ENCODE measurements around the gene ZBTB32. TPM values are rescaled to one million over a fixed set of nuclear protein-coding genes. Genes with fewer than 3 reads are reported as not detected.
"Not testable (repeated sequence)": the region's sequence is repeated elsewhere in the genome, so short reads cannot be mapped to it uniquely, and the experiment has no call there.

The ZBTB32 gene
- total RNA-seq, 1 donor from 2014 or later: 140 TPM

- intact Hi-C loops (cut with micrococcal nuclease): loop anchor here (1.0 kb wide), 1 partner anchor 44 kb away; no protein-coding TSS in a partner anchor
- peaks cover 32% of the 10 kb centered on the region for H3K27me3 Mint-ChIP-seq
- peak overlapping the region; percentile 48 for H3K27ac Mint-ChIP-seq
These were observed 31.1 kb upstream of the ZBTB32 start for GRCh38 chr19:35673121-35673804.

GRCh38 chr19:35675589-35676140 is 28.7 kb upstream of the ZBTB32 start:
- Mint-ChIP-seq H3K27ac (no peak overlapping the region), H3K4me1 (peaks cover 10% of the 10 kb centered on the region), H3K27me3 (peaks cover 24% of the 10 kb centered on the region), H3K9me3 (no peaks in the 10 kb centered on the region), H3K4me3 (no peak overlapping the region), H3K36me3 (ENCODE audit: low read depth) (no peaks in the 10 kb centered on the region)
- intact Hi-C loops (cut with micrococcal nuclease): no loop called here
- DNase-seq: no peak

More at GRCh38 chr19:35673121-35673804, 31.1 kb upstream of the ZBTB32 start:
- Mint-ChIP-seq H3K4me1 (peaks cover 10% of the 10 kb centered on the region), H3K36me3 (ENCODE audit: low read depth) (no peaks in the 10 kb centered on the region), H3K9me3 (no peaks in the 10 kb centered on the region), H3K4me3 (peak overlapping the region; percentile 83)
- peak; percentile 85 for DNase-seq

GRCh38 chr19:35689836-35690235 is 14.5 kb upstream of the ZBTB32 start:
- Mint-ChIP-seq H3K27ac (no peak overlapping the region), H3K27me3 (no peaks in the 10 kb centered on the region), H3K36me3 (ENCODE audit: low read depth) (no peaks in the 10 kb centered on the region), H3K4me1 (peaks cover 7% of the 10 kb centered on the region), H3K9me3 (no peaks in the 10 kb centered on the region), H3K4me3 (no peak overlapping the region)
- no peak for DNase-seq
- intact Hi-C loops (cut with micrococcal nuclease): loop anchor here (5.0 kb wide), 3 partner anchors 67 to 242 kb away; partner anchors contain the start of genes HSPB6 and PROSER3

GRCh38 chr19:35691106-35691505 is 13.3 kb upstream of the ZBTB32 start:
- not testable (repeated sequence) for H3K4me3 Mint-ChIP-seq; H3K36me3 Mint-ChIP-seq (ENCODE audit: low read depth); H3K27ac Mint-ChIP-seq; DNase-seq; H3K27me3 Mint-ChIP-seq; H3K4me1 Mint-ChIP-seq; H3K9me3 Mint-ChIP-seq
- intact Hi-C loops (cut with micrococcal nuclease): loop anchor here (5.0 kb wide), 3 partner anchors 66 to 241 kb away; partner anchors contain the start of genes HSPB6 and PROSER3

- H3K4me1 Mint-ChIP-seq: peaks cover 13% of the 10 kb centered on the region
- H3K27ac Mint-ChIP-seq: peak overlapping the region; percentile 56
- DNase-seq: no peak
- H3K4me3 Mint-ChIP-seq: no peak overlapping the region
- intact Hi-C loops (cut with micrococcal nuclease): loop anchor here (2.0 to 5.0 kb wide), 4 partner anchors 49 to 240 kb away; partner anchors contain the start of genes HSPB6 and PROSER3
- no peaks in the 10 kb centered on the region for H3K9me3 Mint-ChIP-seq
- H3K27me3 Mint-ChIP-seq: no peaks in the 10 kb centered on the region
- no peaks in the 10 kb centered on the region for H3K36me3 Mint-ChIP-seq (ENCODE audit: low read depth)
These were observed 12.3 kb upstream of the ZBTB32 start for GRCh38 chr19:35692010-35692409.

- H3K36me3 Mint-ChIP-seq (ENCODE audit: low read depth): no peaks in the 10 kb centered on the region
- H3K4me1 Mint-ChIP-seq: peaks cover 14% of the 10 kb centered on the region
- no peaks in the 10 kb centered on the region for H3K27me3 Mint-ChIP-seq
- intact Hi-C loops (cut with micrococcal nuclease): loop anchor here (1.0 to 5.0 kb wide), 6 partner anchors 24 to 239 kb away; partner anchors contain the start of genes HSPB6 and PROSER3
- no peak for DNase-seq
- no peak overlapping the region for H3K27ac Mint-ChIP-seq
- no peaks in the 10 kb centered on the region for H3K9me3 Mint-ChIP-seq
- H3K4me3 Mint-ChIP-seq: no peak overlapping the region
These were observed 10.9 kb upstream of the ZBTB32 start for GRCh38 chr19:35693422-35693821.

GRCh38 chr19:35693835-35694599 is 10.3 kb upstream of the ZBTB32 start:
- H3K27me3 Mint-ChIP-seq: no peaks in the 10 kb centered on the region

GRCh38 chr19:35695895-35696422 is 8.4 kb upstream of the ZBTB32 start:
- no peak overlapping the region for H3K4me3 Mint-ChIP-seq
- no peak overlapping the region for H3K27ac Mint-ChIP-seq
- intact Hi-C loops (cut with micrococcal nuclease): no loop called here
- H3K36me3 Mint-ChIP-seq (ENCODE audit: low read depth): no peaks in the 10 kb centered on the region
- no peaks in the 10 kb centered on the region for H3K27me3 Mint-ChIP-seq
- H3K9me3 Mint-ChIP-seq: no peaks in the 10 kb centered on the region
- H3K4me1 Mint-ChIP-seq: peaks cover 16% of the 10 kb centered on the region
- DNase-seq: no peak

More at GRCh38 chr19:35693835-35694599, 10.3 kb upstream of the ZBTB32 start:
- peak; percentile 97 for DNase-seq
- H3K4me1 Mint-ChIP-seq: peaks cover 14% of the 10 kb centered on the region
- no peaks in the 10 kb centered on the region for H3K36me3 Mint-ChIP-seq (ENCODE audit: low read depth)
- H3K4me3 Mint-ChIP-seq: no peak overlapping the region
- peak overlapping the region; percentile 35 for H3K27ac Mint-ChIP-seq
- no peaks in the 10 kb centered on the region for H3K9me3 Mint-ChIP-seq
- intact Hi-C loops (cut with micrococcal nuclease): loop anchor here (1.0 to 5.0 kb wide), 6 partner anchors 23 to 238 kb away; partner anchors contain the start of genes HSPB6 and PROSER3

GRCh38 chr19:35696835-35697234 is 7.5 kb upstream of the ZBTB32 start:
- Mint-ChIP-seq H3K27me3 (no peaks in the 10 kb centered on the region), H3K9me3 (no peaks in the 10 kb centered on the region), H3K4me1 (peaks cover 16% of the 10 kb centered on the region), H3K27ac (peak overlapping the region; percentile 48), H3K36me3 (ENCODE audit: low read depth) (no peaks in the 10 kb centered on the region), H3K4me3 (no peak overlapping the region)
- intact Hi-C loops (cut with micrococcal nuclease): no loop called here
- peak; percentile 69 for DNase-seq

- Mint-ChIP-seq H3K27ac (peak overlapping the region; percentile 92), H3K27me3 (no peaks in the 10 kb centered on the region), H3K36me3 (ENCODE audit: low read depth) (peaks cover 2% of the 10 kb centered on the region), H3K9me3 (no peaks in the 10 kb centered on the region), H3K4me3 (peak overlapping the region; percentile 89), H3K4me1 (peaks cover 7% of the 10 kb centered on the region)
- DNase-seq: peak; percentile 98
- intact Hi-C loops (cut with micrococcal nuclease): loop anchor here (1.0 kb wide), 2 partner anchors 9 to 15 kb away; no protein-coding TSS in a partner anchor
These were observed 1.9 kb upstream of the ZBTB32 start for GRCh38 chr19:35702223-35703012.

- no peaks in the 10 kb centered on the region for H3K27me3 Mint-ChIP-seq
These were observed 1.0 kb upstream of the ZBTB32 start for GRCh38 chr19:35703343-35703742.

GRCh38 chr19:35708391-35708790 is 4.0 kb downstream of the ZBTB32 start:
- DNase-seq: no peak
- H3K4me1 Mint-ChIP-seq: peaks cover 25% of the 10 kb centered on the region
- H3K27me3 Mint-ChIP-seq: no peaks in the 10 kb centered on the region
- H3K27ac Mint-ChIP-seq: no peak overlapping the region
- H3K4me3 Mint-ChIP-seq: no peak overlapping the region
- intact Hi-C loops (cut with micrococcal nuclease): no loop called here
- peaks cover 2% of the 10 kb centered on the region for H3K36me3 Mint-ChIP-seq (ENCODE audit: low read depth)
- no peaks in the 10 kb centered on the region for H3K9me3 Mint-ChIP-seq

More at GRCh38 chr19:35703343-35703742, 1.0 kb upstream of the ZBTB32 start:
- no peak for DNase-seq
- Mint-ChIP-seq H3K4me1 (peaks cover 7% of the 10 kb centered on the region), H3K36me3 (ENCODE audit: low read depth) (peaks cover 2% of the 10 kb centered on the region), H3K4me3 (no peak overlapping the region), H3K27ac (no peak overlapping the region), H3K9me3 (no peaks in the 10 kb centered on the region)
- intact Hi-C loops (cut with micrococcal nuclease): no loop called here
